Smooth muscle cell (in vitro differentiated cells): ENCODE results near the gene ZNF560. TPM values are rescaled to one million over a fixed set of nuclear protein-coding genes. Genes with fewer than 3 reads are reported as not detected.
"Not testable (repeated sequence)": the region's sequence is repeated elsewhere in the genome, so short reads cannot be mapped to it uniquely, and the experiment has no call there.

Experiments used
- DNase-seq: peaks from one replicate; lab custom pipeline; 2025; ENCODE audit not compliant: unreplicated experiment; lab: John Stamatoyannopoulos, UW
- H2AFZ ChIP-seq: fragments of 200-600 bp; sonication (generic); 2 replicates; pipeline ENCODE4 v1.6.0; 2016; ENCODE audit warnings: antibody characterized with exemption, low read depth, mild to moderate bottlenecking
- H3F3A ChIP-seq: fragments of 200-600 bp; sonication (generic); 2 replicates; pipeline ENCODE4 v1.6.0; 2017; ENCODE audit warnings: antibody characterized with exemption, low read depth
- H3K27ac ChIP-seq: fragments of 200-600 bp; sonication (generic); 2 replicates; pipeline ENCODE4 v1.5.1; 2016; ENCODE audit warnings: low read depth, mild to moderate bottlenecking
- H3K27me3 ChIP-seq: fragments of 200-600 bp; sonication (generic); 2 replicates; pipeline ENCODE4 v1.6.1; 2016; ENCODE audit warnings: low read depth, mild to moderate bottlenecking
- H3K36me3 ChIP-seq: fragments of 200-600 bp; sonication (generic); 2 replicates; pipeline ENCODE4 v1.5.1; 2016; ENCODE audit warnings: low read depth
- H3K4me1 ChIP-seq: fragments of 200-600 bp; sonication (generic); 2 replicates; pipeline ENCODE4 v1.5.1; 2016; ENCODE audit warnings: low read depth
- H3K4me2 ChIP-seq: fragments of 200-600 bp; sonication (generic); 2 replicates; pipeline ENCODE4 v1.6.0; 2016; ENCODE audit warnings: mild to moderate bottlenecking
- H3K4me3 ChIP-seq: fragments of 200-600 bp; sonication (generic); 2 replicates; pipeline ENCODE4 v1.5.1; 2016; ENCODE audit warnings: mild to moderate bottlenecking
- H3K79me2 ChIP-seq: fragments of 200-600 bp; sonication (generic); 2 replicates; pipeline ENCODE4 v1.6.0; 2016; ENCODE audit warnings: low read depth, mild to moderate bottlenecking
- H3K9ac ChIP-seq: fragments of 200-600 bp; sonication (generic); 2 replicates; pipeline ENCODE4 v1.6.0; 2016; ENCODE audit warnings: low read depth
- H3K9me3 ChIP-seq: fragments of 200-600 bp; sonication (generic); replicated peaks from 2 replicates; pipeline ENCODE4 v1.5.1; 2016; ENCODE audit warnings: low read depth
- H4K20me1 ChIP-seq: fragments of 200-600 bp; sonication (generic); 2 replicates; pipeline ENCODE4 v1.6.0; 2016; ENCODE audit warnings: low read depth
- CTCF ChIP-seq: fragments of 200-600 bp; sonication (generic); IDR thresholded peaks from 2 replicates; pipeline ENCODE4 v1.5.1; 2017; ENCODE audit warnings: borderline replicate concordance, mild to moderate bottlenecking, antibody characterized with exemption; ENCODE audit not compliant: insufficient read depth, poor library complexity, severe bottlenecking
- WGBS: methylation state at CpG from one replicate; pipeline ENCODE4 v1.1.7; 2016; ENCODE audit warnings: low lambda C conversion rate; 5-methylcytosine and 5-hydroxymethylcytosine counted together
- polyA plus RNA-seq: library from polyadenylated mRNA; unstranded; fragments of >200 nt; fragmentation: Nextera tagmentation; extraction: Ambion mirVana; gene quantifications from 2 replicates; pipeline ENCODE4 v1.2.1, GENCODE V29; 2016
- total RNA-seq: library from RNA; depleted of rRNA; stranded (reverse); fragments of >200 nt; gene quantifications from 2 replicates; pipeline ENCODE4 v1.2.3, GENCODE V29; 2014

The ZNF560 gene
- not detected in 2 replicates for total RNA-seq
- not detected in 2 replicates for polyA plus RNA-seq

DNA sequence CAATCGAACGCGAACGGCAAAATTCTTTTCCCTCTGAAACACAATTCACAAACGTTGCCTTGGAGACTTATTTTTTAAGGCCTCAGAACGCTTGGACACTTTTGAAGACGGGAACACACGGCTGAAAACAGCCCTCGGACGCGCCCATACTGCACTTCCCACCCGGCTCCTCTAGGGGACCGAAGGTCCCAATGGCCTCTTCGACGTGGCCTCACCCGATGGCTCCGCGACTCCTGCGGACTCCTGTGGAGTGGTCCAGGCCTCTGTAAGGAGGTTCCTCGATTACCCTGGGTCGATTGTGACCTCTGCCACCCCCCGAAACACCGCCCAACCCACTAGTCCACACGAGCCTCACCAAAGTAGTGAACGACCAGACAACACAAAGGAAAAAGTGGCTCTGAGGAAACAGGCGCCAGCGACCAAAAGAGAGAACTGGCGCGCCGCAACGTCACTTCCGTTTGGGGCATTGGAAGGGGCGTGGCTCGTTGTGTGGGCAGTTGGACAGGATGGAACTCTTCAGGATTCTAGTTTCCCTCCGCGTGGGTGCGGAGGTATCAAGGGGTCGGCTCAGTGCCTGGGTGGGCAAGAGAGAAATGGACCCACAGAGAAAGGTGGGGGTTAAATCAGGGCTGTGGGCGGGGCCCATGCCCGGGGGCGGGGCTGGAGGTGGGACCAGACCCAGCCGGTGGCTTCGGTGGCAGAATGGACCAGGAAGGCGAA, at the start of gene ZNF560:
TSS of gene ZNF560 (minus strand) at position 434 of the 720 bp plus-strand sequence. CDS start 23,303 bp downstream, outside the sequence.
- Histone ChIP-seq H3K27me3 (no peaks in the 10 kb centered on the region), H3K4me2 (no peak within 1 kb of the TSS), H3K36me3 (no peaks in the 10 kb centered on the region), H3K27ac (no peak within 1 kb of the TSS), H3F3A (no peaks in the 10 kb centered on the region), H3K79me2 (no peaks in the 10 kb centered on the region), H3K9ac (no peak within 1 kb of the TSS), H2AFZ (no peak within 1 kb of the TSS), H3K4me3 (no peak within 1 kb of the TSS), H3K9me3 (peaks cover 14% of the 10 kb centered on the region), H4K20me1 (no peaks in the 10 kb centered on the region), H3K4me1 (no peaks in the 10 kb centered on the region)
- no peak for DNase-seq
- no peak for TF ChIP-seq CTCF
- WGBS = 88% methylated on average over 40 of the region's 44 CpGs

DNA sequence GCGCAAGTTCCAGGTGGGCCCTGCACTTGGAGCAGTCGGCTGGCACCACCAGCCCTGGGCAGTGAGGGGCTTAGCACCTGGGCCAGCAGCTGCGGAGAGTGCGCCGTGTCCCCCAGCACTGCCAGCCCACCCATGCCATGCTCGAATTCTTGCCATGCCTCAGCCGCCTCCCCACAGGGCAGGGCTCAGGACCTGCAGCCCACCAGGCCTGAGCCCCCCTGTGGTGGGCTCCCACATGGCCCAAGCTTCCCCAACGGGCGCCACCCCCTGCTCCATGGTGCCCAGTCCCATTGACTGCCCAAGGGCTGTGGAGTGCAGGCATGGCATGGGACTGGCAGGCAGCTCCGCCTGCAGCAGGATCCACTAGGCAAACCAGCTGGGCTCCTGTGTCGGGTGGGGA, 49.5 kb upstream of the ZNF560 start:
- Histone ChIP-seq H3F3A (no peaks in the 10 kb centered on the region), H3K4me3 (no peak overlapping the region), H3K4me2 (no peak overlapping the region), H3K9ac (no peak overlapping the region), H3K27me3 (no peaks in the 10 kb centered on the region), H3K9me3 (no peaks in the 10 kb centered on the region), H3K79me2 (no peaks in the 10 kb centered on the region), H3K36me3 (no peaks in the 10 kb centered on the region), H4K20me1 (no peaks in the 10 kb centered on the region), H2AFZ (no peak overlapping the region), H3K4me1 (no peaks in the 10 kb centered on the region), H3K27ac (no peak overlapping the region)
- TF ChIP-seq CTCF = no peak
- 88% methylated on average over 10 of the region's 11 CpGs for WGBS
- no peak for DNase-seq

DNA sequence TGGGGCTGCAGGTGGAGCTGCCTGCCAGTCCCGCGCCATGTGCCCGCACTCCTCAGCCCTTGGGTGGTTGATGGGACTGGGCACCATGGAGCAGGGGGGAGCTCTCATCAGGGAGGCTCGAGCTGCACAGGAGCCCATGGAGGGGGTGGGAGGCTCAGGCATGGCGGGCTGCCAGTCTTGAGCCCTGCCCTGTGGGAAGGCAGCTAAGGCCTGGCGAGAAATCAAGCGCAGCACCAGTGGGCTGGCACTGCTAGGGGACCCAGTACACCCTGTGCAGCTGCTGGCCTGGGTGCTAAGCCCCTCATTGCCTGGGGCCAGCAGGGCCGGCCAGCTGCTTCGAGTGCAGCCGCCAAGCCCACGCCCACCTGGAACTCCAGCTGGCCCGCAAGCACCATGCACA, 42.9 kb upstream of the ZNF560 start:
- not testable (repeated sequence) for H3K9me3 ChIP-seq, H3K36me3 ChIP-seq, H3K4me3 ChIP-seq, H2AFZ ChIP-seq, H4K20me1 ChIP-seq, H3F3A ChIP-seq, H3K9ac ChIP-seq, H3K27ac ChIP-seq, H3K27me3 ChIP-seq, DNase-seq, H3K4me2 ChIP-seq, H3K4me1 ChIP-seq
- 81% methylated on average over 12 of the region's 12 CpGs for WGBS
- H3K79me2 ChIP-seq = peaks cover 21% of the 10 kb centered on the region

DNA sequence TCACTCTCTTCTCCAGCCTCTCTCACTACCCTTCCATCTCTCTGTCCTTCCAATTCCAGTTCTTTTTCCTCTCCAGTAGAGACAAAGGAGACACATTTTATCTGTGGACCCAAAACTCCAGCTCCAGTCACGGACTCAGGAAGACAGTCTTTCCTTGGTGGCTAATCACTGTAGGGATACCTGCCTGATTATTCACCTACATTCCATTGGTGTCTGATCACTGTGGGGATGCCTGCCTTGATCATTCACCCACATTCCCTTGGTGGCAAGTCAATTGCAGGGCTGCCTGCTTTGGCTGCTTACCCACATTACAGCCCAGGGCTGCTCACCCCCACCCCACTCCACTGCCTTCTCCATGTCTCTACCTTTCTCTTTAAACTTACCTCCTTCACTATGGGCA, 41.5 kb upstream of the ZNF560 start:
- not testable (repeated sequence) for H3F3A ChIP-seq, H3K9me3 ChIP-seq, H3K4me1 ChIP-seq, H3K9ac ChIP-seq, H3K4me2 ChIP-seq, H2AFZ ChIP-seq, H3K4me3 ChIP-seq, H3K27me3 ChIP-seq, DNase-seq, H4K20me1 ChIP-seq
- 76% methylated on average over 1 of the region's 1 CpG for WGBS
- Histone ChIP-seq H3K27ac (peak overlapping the region; percentile 38), H3K36me3 (peaks cover 19% of the 10 kb centered on the region), H3K79me2 (peaks cover 32% of the 10 kb centered on the region)

GRCh38 chr19:9539201-9539600, 40.8 kb upstream of the ZNF560 start:
- not testable (repeated sequence) for H3K27me3 ChIP-seq, H4K20me1 ChIP-seq, H3F3A ChIP-seq, H3K4me1 ChIP-seq, DNase-seq, H3K9me3 ChIP-seq
- Histone ChIP-seq H3K27ac (peak overlapping the region; percentile 95), H3K9ac (peak overlapping the region; percentile 99), H3K79me2 (peaks cover 32% of the 10 kb centered on the region), H3K4me3 (peak overlapping the region; percentile 87), H2AFZ (peak overlapping the region; percentile 83), H3K36me3 (peaks cover 26% of the 10 kb centered on the region), H3K4me2 (peak overlapping the region; percentile 92)
- WGBS = 92% methylated on average over 6 of the region's 6 CpGs
